Gastrocnemius medialis (tissue), 4 donors: ENCODE results near the gene GJB1.

Experiments
- POLR2A ChIP-seq, 2 donors: fragments of 450-650 bp; IDR thresholded peaks; one replicate each; pipeline ENCODE4 v1.6.1; 2017; ENCODE audit warnings: antibody characterized with exemption in 2 of 2, mild to moderate bottlenecking in 2 of 2, moderate library complexity in 2 of 2
- TF ChIP-seq, protein P1 (sequence below), 5 experiments: fragments of 450-650 bp in 3 of 5; fragments of 200-600 bp in 2 of 5; sonication (generic) in 2 of 5; IDR thresholded peaks in 4 of 5; conservative IDR thresholded peaks in 1 of 5; 1 replicate in 4 of 5; 2 replicates in 1 of 5; pipeline ENCODE4 v1.5.1; 2016 to 2019; ENCODE audit warnings: antibody characterized with exemption in 5 of 5, mild to moderate bottlenecking in 3 of 5, moderate library complexity in 3 of 5

DNA sequence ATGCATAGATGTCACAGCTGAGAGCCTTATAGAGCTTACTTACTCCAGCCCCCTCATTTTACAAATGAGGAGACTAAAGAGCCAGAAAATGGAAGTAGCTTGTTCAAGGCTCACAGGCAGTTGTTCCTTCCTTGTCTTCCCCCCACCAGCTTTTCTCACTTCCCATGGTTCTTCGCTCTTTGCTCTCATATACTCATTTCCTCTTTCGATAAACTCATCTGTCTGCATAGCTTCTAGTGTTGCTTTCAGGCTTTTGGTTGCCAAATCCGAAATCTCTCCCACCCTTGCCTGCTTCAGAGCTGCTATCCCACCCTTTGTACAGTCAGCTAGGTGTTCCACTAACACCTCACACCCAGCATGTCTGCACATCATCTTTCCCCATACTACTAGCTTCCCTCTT is 25.0 kb upstream of the GJB1 start:
- TF ChIP-seq, protein P1, sequence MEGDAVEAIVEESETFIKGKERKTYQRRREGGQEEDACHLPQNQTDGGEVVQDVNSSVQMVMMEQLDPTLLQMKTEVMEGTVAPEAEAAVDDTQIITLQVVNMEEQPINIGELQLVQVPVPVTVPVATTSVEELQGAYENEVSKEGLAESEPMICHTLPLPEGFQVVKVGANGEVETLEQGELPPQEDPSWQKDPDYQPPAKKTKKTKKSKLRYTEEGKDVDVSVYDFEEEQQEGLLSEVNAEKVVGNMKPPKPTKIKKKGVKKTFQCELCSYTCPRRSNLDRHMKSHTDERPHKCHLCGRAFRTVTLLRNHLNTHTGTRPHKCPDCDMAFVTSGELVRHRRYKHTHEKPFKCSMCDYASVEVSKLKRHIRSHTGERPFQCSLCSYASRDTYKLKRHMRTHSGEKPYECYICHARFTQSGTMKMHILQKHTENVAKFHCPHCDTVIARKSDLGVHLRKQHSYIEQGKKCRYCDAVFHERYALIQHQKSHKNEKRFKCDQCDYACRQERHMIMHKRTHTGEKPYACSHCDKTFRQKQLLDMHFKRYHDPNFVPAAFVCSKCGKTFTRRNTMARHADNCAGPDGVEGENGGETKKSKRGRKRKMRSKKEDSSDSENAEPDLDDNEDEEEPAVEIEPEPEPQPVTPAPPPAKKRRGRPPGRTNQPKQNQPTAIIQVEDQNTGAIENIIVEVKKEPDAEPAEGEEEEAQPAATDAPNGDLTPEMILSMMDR (IDR thresholded peaks at IDR 0.05 in 4 of 5, conservative IDR thresholded peaks at IDR 0.05 in 1 of 5), result no peak
- TF ChIP-seq POLR2A (IDR thresholded peaks at IDR 0.05), result no peak
